Osteocyte (in vitro differentiated cells): ENCODE data around the gene NISCH. TPM values are rescaled to one million over a fixed set of nuclear protein-coding genes. Genes with fewer than 3 reads are reported as not detected.

Source experiments
- DNase-seq: peaks from one replicate; pipeline ENCODE4 v3.0.0; 2021; ENCODE audit warnings: mixed read lengths; ENCODE audit not compliant: unreplicated experiment; ENCODE audit errors: extremely low spot score
- H3K27ac Mint-ChIP-seq: one replicate; pipeline ENCODE4 v1.8.0; 2021; ENCODE audit warnings: mild to moderate bottlenecking, mixed read lengths; ENCODE audit not compliant: unreplicated experiment
- H3K27me3 Mint-ChIP-seq: one replicate; pipeline ENCODE4 v1.8.0; 2021; ENCODE audit warnings: mixed read lengths; ENCODE audit not compliant: unreplicated experiment
- H3K36me3 Mint-ChIP-seq: one replicate; pipeline ENCODE4 v1.8.0; 2021; ENCODE audit warnings: mixed read lengths; ENCODE audit not compliant: unreplicated experiment
- H3K4me1 Mint-ChIP-seq: one replicate; pipeline ENCODE4 v1.8.0; 2021; ENCODE audit warnings: mixed read lengths; ENCODE audit not compliant: unreplicated experiment
- H3K4me3 Mint-ChIP-seq: one replicate; pipeline ENCODE4 v1.8.0; 2021; ENCODE audit warnings: mild to moderate bottlenecking, moderate library complexity, mixed read lengths; ENCODE audit not compliant: unreplicated experiment
- H3K9me3 Mint-ChIP-seq: one replicate; pipeline ENCODE4 v1.8.0; 2021; ENCODE audit warnings: mixed read lengths; ENCODE audit not compliant: unreplicated experiment
- total RNA-seq: library from RNA; stranded (reverse); gene quantifications from 2 replicates; pipeline ENCODE4 v1.2.1, GENCODE V29; 2021
- TF ChIP-seq, protein P1 (sequence below): fragments of 200-600 bp; sonication (generic); IDR thresholded peaks from 2 replicates; pipeline ENCODE4 v1.5.0; 2021; ENCODE audit warnings: antibody characterized with exemption, mild to moderate bottlenecking, moderate library complexity

Gene NISCH
- total RNA-seq, 1 donor from 2014 or later = 138 TPM

DNA sequence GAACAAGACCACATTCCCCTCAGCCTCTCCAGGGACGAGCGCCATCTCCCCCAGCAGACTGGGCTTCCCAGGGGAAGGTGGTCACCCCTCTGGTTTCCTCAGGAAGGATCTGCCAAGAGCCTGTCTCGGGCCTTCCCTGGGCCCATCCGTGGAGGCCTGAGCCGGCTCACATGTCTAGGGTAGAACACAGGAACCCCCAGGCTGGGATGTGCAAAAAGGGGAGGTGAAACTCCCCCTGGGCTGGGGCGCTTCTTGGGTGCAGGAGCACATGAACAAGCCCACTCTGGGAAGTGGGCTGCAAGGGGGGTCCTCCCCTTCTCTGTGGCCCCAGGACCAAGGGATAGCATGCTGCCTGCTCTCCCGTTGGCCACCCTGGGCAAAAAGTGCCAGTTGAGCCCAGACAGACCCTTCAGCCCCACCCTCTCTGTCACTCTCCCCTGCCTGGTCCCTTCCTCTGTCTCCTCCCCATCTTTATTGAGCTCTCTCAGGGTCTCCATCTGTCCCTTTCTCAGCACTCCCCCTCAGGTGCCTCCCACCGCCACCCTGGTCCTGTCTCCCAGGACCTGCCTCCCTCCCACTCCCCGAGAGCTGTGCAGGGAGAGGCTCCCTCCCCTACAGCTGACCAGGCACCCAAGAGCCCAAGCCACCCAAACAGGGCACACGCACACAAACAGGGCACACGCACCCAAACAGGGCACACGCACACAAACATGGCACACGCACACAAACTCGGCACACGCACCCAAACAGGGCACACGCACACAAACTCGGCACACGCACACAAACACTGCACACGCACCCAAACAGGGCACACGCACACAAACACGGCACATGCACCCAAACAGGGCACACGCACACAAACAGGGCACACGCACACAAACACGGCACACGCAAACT is 11.4 kb upstream of the NISCH start:
- Mint-ChIP-seq H3K4me3 (no peak overlapping the region), H3K27ac (no peak overlapping the region), H3K9me3 (no peaks in the 10 kb centered on the region), H3K4me1 (peaks cover 1% of the 10 kb centered on the region), H3K36me3 (no peaks in the 10 kb centered on the region), H3K27me3 (no peaks in the 10 kb centered on the region)
- no peak for DNase-seq
- TF ChIP-seq, protein P1, sequence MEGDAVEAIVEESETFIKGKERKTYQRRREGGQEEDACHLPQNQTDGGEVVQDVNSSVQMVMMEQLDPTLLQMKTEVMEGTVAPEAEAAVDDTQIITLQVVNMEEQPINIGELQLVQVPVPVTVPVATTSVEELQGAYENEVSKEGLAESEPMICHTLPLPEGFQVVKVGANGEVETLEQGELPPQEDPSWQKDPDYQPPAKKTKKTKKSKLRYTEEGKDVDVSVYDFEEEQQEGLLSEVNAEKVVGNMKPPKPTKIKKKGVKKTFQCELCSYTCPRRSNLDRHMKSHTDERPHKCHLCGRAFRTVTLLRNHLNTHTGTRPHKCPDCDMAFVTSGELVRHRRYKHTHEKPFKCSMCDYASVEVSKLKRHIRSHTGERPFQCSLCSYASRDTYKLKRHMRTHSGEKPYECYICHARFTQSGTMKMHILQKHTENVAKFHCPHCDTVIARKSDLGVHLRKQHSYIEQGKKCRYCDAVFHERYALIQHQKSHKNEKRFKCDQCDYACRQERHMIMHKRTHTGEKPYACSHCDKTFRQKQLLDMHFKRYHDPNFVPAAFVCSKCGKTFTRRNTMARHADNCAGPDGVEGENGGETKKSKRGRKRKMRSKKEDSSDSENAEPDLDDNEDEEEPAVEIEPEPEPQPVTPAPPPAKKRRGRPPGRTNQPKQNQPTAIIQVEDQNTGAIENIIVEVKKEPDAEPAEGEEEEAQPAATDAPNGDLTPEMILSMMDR = no peak

- Mint-ChIP-seq H3K36me3 (no peaks in the 10 kb centered on the region), H3K4me1 (peaks cover 5% of the 10 kb centered on the region), H3K9me3 (no peaks in the 10 kb centered on the region), H3K27me3 (no peaks in the 10 kb centered on the region), H3K4me3 (no peak within 1 kb of the TSS), H3K27ac (no peak within 1 kb of the TSS)
- no peak for DNase-seq
- TF ChIP-seq, protein P1 = peak; percentile 54
These were observed 10.3 kb upstream of the NISCH start, which contains the start of gene SEMA3G for GRCh38 chr3:52444860-52445793. SEMA3G (minus strand) TSS chr3:52445103; CDS start chr3:52445027, 76 bp downstream.

- Mint-ChIP-seq H3K4me1 (peaks cover 6% of the 10 kb centered on the region), H3K4me3 (no peak overlapping the region), H3K9me3 (no peaks in the 10 kb centered on the region), H3K36me3 (no peaks in the 10 kb centered on the region), H3K27me3 (no peaks in the 10 kb centered on the region), H3K27ac (no peak overlapping the region)
- TF ChIP-seq, protein P1 = no peak
- no peak for DNase-seq
These were observed 9.4 kb upstream of the NISCH start for GRCh38 chr3:52446042-52446441.

DNA sequence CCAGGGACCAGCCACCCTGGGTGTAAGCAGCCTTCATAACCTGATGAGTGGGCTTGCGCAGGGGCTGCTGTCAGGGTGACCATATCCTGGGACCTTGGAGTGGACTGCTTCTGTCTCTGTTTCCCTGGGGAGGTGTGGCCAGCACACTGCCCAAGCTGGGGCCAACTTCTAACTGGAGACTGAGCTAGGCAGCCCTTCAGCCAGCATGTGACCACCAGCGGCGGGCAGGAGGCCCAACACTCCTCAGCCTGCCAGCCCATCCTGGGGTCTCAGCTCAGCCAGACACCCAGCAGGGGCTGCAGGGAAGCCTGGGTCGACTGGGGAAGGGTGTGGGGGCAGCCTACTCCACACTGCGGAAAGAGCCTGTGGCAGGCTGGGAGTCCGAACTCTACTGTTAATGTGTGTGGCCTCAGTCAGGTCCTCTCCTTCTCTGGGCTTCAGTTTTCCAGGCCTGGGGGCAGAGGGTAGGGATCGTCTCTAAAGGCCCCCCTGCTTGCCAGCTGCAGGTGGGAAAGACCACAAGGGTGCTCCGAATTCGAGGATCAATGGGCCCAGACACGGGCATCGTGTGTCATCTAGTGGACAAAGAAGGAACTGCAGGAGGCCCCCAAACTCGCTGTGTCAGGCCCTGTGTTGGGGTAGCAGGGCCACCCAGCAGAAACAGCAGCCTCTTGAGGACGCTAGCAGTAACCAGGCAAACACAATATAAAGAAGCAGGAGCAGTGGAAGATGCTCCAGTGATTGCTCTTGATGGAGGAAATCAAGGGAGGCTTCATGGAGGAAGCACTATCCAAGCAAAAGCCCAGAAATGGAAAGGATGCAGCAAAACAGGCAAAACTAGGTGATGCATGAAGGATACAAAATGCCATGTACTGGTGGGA is 8.5 kb upstream of the NISCH start:
- peak; percentile 86 for DNase-seq
- Mint-ChIP-seq H3K27me3 (no peaks in the 10 kb centered on the region), H3K36me3 (no peaks in the 10 kb centered on the region), H3K27ac (no peak overlapping the region), H3K4me1 (peaks cover 6% of the 10 kb centered on the region), H3K4me3 (no peak overlapping the region), H3K9me3 (no peaks in the 10 kb centered on the region)
- TF ChIP-seq, protein P1 = peak; percentile 98
